ENCODE measurements around the gene AKR1B1.

- TF ChIP-seq, protein P1, sequence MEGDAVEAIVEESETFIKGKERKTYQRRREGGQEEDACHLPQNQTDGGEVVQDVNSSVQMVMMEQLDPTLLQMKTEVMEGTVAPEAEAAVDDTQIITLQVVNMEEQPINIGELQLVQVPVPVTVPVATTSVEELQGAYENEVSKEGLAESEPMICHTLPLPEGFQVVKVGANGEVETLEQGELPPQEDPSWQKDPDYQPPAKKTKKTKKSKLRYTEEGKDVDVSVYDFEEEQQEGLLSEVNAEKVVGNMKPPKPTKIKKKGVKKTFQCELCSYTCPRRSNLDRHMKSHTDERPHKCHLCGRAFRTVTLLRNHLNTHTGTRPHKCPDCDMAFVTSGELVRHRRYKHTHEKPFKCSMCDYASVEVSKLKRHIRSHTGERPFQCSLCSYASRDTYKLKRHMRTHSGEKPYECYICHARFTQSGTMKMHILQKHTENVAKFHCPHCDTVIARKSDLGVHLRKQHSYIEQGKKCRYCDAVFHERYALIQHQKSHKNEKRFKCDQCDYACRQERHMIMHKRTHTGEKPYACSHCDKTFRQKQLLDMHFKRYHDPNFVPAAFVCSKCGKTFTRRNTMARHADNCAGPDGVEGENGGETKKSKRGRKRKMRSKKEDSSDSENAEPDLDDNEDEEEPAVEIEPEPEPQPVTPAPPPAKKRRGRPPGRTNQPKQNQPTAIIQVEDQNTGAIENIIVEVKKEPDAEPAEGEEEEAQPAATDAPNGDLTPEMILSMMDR (conservative IDR thresholded peaks at IDR 0.05; ENCODE audit: low read length) = peak; percentile 34; the same call in 1 of the 2 replicates
- TF ChIP-seq EZH2phosphoT487 (IDR thresholded peaks at IDR 0.05; ENCODE audit: borderline replicate concordance) = no peak
Observed at GRCh38 chr7:134478707-134479106, 19.8 kb upstream of the AKR1B1 start.

Measured in Loucy (cell line).